HFF-Myc (cell line): Measurements from ENCODE around the gene ZCCHC24.
A peak's percentile ranks its signal among the peaks of the same experiment; 100 is the strongest.

ENCODE experiments used
- DNase-seq: peaks from one replicate; pipeline ENCODE4 v3.0.0-alpha.2; 2011; ENCODE audit warnings: low read depth; ENCODE audit errors: extremely low read depth
- H3K4me3 ChIP-seq: replicated peaks from 2 replicates; pipeline ENCODE4 v1.5.1; 2011; ENCODE audit warnings: low read depth, mild to moderate bottlenecking, control low read depth, low read length
- TF ChIP-seq, protein P1 (sequence below): IDR thresholded peaks from 2 replicates; pipeline ENCODE4 v1.5.1; 2012; ENCODE audit warnings: mild to moderate bottlenecking, low read depth, low read length, control low read depth; ENCODE audit errors: missing control alignments

The ZCCHC24 gene

DNA sequence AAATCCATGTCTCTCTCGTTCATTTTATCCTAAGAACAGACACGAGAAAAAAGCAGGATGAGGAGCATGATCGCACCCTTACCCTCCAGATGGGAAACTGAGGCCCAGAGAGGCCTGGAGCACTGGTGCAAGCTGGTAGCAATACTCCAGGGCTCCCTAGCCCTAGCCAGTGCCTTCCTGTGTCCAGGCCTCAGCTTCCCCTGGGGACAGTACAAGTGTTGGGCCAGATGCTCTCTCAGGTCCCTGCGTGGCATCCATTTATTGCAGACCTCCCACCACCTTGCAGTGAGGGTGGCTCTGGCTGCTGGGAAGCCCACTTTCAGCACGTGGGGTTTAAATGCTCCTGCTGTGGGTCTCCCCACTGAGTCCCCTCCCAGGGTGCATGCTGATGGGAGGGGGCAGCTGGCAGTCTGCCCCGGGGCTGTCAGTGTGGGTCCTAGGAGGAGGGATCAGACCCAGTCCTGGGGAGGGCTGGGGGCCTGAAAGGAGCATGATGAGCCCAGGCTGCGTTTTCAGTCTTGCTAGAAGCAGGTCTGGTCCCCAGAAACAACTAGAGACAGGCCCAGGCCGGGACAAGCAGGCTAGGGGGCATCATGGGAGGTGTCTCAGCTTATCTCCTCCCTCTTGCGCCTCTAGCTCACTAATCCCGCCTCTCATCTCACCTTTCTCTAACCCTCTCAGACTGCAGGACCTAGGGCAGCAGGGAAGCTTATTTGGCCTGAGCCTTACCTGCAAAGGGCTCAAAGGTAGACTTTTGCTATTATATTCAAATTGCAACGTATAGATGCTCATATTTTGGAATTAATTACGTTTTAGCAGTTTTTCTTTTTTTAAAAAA lies 98.8 kb downstream of the ZCCHC24 start:
- no peak for DNase-seq
- peak overlapping the region; percentile 91 for H3K4me3 ChIP-seq
- TF ChIP-seq, protein P1, sequence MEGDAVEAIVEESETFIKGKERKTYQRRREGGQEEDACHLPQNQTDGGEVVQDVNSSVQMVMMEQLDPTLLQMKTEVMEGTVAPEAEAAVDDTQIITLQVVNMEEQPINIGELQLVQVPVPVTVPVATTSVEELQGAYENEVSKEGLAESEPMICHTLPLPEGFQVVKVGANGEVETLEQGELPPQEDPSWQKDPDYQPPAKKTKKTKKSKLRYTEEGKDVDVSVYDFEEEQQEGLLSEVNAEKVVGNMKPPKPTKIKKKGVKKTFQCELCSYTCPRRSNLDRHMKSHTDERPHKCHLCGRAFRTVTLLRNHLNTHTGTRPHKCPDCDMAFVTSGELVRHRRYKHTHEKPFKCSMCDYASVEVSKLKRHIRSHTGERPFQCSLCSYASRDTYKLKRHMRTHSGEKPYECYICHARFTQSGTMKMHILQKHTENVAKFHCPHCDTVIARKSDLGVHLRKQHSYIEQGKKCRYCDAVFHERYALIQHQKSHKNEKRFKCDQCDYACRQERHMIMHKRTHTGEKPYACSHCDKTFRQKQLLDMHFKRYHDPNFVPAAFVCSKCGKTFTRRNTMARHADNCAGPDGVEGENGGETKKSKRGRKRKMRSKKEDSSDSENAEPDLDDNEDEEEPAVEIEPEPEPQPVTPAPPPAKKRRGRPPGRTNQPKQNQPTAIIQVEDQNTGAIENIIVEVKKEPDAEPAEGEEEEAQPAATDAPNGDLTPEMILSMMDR, result no peak

DNA sequence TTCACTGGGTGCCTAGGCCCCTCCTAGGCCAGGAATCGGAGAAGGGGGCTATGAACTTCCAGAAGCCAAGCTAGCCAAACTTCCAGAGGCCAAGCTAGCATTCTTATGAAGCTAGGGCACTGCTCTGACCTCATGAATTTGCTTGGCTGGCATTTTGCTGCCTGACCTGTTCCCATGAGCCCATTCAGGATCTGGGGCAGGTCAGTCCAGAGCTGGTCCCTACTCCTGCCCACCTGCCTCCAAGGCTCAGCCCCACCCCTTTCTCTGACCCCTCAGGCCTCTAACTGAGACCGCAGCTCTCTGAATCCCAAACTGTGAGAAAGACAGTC lies 99.4 kb downstream of the ZCCHC24 start:
- TF ChIP-seq, protein P1, result no peak
- no peak overlapping the region for H3K4me3 ChIP-seq
- DNase-seq, result no peak

DNA sequence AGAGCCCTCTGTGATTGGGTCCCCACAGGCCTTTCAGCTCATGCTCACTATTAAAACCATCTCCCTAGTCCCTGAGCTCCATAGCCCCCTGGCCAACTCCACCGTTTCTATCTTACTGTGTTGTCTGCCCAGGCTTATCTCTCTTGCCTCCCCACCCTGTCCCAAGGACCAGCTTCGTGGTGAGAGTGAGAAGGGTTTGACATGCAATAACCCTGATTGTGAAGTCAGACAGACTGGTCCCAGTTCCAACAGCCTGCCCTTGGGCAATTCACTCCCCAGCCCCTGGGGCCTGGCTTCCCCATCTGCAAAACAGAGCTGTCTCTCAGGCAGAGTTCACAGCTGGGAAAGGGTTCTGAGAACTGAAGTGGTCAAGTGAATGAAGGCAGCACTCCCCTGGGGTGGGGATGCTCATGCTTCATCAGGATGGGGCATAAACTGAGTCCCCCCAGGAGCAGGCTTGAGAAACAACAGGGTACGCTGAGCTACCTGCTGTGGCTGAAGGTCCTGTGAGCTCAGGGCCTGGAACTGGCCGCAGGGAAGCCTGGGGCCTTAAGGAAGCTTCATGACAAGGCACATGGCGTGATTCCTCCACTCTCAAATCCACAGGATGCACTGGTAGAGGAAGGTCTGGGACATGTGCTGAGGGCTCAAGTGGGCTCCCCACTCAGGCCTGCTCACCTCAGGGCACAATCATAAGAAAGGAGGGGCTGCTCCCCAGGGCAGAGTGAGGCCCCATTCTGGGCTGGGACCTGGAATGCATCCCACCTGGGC lies 100.0 kb downstream of the ZCCHC24 start:
- DNase-seq, result no peak
- no peak overlapping the region for H3K4me3 ChIP-seq
- TF ChIP-seq, protein P1, result no peak

DNA sequence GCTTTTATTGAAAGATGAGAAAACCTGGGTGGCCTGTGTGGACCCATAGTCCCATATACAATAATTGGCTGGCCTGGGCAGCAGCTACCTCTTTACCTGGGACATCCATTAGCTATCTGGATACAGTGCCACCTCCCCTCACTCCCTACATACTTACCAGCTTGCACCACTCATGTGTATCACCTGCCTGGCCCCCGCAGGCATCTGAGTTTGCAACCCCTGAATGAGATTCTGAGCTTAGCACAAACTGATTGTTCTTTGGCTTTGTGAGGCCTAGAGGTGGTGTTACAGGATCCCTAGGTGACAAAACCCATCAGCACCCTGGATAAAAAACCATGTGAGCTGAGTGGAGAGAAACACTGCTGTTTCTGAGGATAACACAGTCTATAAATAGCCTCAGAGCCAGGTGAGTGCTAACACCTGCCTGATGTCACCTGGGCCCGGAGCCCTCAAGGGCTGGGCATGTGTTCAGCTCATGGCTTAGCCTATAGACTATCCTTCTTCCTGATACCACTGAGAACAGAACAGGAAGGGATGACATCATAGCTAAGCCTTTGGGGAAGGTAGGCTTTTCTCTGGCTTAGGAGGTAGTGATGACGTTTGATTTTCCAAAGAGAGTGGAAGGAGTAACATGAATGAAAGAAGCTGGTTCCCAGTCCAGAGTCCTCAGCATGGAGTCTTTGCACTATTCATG lies 100.8 kb downstream of the ZCCHC24 start:
- TF ChIP-seq, protein P1, result no peak
- DNase-seq, result no peak
- no peak overlapping the region for H3K4me3 ChIP-seq

DNA sequence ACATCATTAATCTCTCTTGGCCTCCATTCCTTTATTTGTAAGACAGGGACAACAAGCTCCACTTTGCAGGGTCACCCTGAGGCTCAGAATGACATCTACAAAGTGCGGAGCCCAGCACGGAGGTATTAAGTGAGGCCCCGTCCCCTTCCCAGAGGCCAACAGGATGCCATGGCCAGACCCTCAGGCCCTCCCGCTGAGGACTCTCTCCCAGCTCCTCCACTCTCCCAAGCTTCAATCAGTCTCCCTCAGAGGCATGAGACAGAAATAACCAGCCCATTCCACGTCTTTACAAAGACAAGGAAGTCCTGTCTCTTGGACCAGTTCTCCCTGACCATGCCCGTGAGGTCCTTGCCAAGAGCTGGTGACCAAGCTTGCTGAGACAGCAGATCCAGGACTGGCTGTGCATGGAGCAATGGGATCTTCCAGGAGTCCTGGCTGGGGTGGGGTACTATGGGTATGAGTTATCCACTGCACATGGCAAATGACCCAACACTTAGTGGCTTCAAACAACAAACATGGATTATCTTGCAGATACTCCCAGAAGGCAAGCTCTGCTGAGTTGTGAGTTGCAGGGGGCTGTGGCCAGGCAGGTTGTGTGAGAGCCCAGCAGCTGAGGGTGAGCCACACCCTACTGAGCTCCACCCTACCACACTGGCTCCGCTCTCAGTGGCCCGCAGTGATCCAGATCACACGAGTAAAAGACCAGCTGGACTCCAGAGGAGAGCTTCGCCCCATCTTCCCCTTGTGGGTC lies 102.4 kb downstream of the ZCCHC24 start:
- DNase-seq, result no peak

DNA sequence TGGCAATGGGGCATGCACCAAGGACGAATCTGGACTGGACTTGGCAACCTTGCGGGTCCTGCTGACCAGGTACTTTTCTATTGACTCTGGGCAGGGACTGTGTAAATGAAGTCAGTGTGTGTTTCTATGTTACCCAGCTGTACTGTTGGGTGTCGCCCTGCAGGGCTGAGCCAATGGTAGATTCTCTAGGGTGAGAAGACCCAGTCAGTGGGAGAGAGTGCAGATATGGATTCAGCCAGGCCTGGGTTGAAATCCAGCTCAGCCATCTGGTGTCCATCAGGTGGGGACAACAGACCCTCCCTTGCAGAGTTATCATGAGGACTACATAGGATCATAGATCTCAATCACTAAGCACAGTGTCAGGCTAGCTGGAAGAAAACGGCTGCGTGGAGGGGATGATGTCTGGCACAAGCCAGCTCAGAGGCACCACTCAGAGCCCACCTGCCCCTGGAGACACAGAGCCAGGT lies 103.1 kb downstream of the ZCCHC24 start:
- TF ChIP-seq, protein P1, result no peak
- DNase-seq, result no peak
- H3K4me3 ChIP-seq, result no peak overlapping the region

More for the DNA sequence above, 102.4 kb downstream of the ZCCHC24 start:
- H3K4me3 ChIP-seq, result no peak overlapping the region
- TF ChIP-seq, protein P1, result no peak
